Measurements from ENCODE around the gene RIPK1. TPM values are rescaled to one million over a fixed set of nuclear protein-coding genes. Genes with fewer than 3 reads are reported as not detected.

RIPK1 gene
- total and polyA plus RNA-seq, 9 of the 15 experiments (the other 6 are each of a cell fraction or from before 2014, with no cell fraction given): 3.8 to 24.9 (median 17.7) TPM

DNA sequence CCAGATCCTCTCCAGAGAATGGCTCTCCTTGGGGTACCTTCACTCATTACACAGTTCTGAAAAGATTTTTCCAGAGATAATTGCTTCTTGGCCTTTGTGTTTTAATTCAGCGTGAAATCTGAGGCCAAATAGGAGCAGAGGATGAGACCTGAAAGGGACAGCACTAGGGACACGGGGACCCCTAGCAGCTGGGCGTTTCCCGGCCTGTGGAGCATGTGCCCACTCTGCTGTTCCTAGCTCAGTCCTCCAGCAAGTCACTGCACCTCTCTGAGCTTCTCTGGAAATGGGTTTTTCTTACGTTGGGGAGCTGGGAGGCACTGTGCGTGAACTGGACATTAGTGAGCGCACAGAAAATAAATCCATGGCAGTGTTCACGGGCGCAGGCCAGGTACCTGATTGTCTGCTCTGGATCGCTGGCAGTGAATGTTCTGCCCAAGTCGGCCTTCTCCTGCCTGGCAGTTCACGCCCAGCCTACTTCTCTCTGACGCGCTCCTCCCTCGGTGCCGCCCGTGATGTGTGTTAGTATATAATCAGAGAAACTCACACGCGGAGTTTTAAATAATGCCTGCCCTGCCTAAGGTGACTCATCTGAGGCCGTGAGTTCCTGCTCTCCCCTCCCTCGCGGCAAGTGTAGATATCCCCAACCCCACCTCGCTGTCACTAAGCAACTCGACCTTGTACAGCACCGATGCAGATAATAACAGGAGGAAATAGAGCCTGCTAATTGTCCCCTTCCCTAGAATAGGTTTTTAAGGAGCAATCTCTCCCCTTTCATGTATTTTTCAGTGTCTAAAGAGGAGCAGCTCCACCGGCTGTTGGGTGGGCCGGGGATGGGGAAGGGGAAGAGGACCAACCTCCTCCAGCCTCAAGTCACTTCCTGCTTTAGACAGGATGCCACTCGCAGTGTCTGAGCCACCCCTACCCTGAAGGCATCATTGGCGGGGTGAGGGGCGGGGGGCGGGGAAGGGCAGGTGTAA lies 91.8 kb downstream of the RIPK1 start:
- Histone ChIP-seq H3K4me3 (peak overlapping the region; percentile 1; the same call in 1 of the 2 replicates), H3K79me2 (ENCODE audit: control insufficient read depth, insufficient read depth, low read length) (peaks cover 36% of the 10 kb centered on the region), H4K20me1 (replicated peaks; ENCODE audit: control insufficient read depth, insufficient read depth, low read length) (peaks cover 3% of the 10 kb centered on the region; the same call in 1 of the 2 replicates), H3K27me3 (ENCODE audit: control insufficient read depth in 2 of 2, insufficient read depth in 2 of 2, low read length in 2 of 2) (no peaks in the 10 kb centered on the region), H3K9me1 (ENCODE audit: control insufficient read depth, insufficient read depth, low read length) (no peaks in the 10 kb centered on the region), H3K9me3 (replicated peaks; ENCODE audit: control insufficient read depth, insufficient read depth, low read depth, low read length) (0 out of 2 replicates have a peak, but pooled peaks cover 2% of the 10 kb centered on the region), H3K4me2 (ENCODE audit: insufficient read depth, low read length) (peak overlapping the region; percentile 72), H3K27ac (ENCODE audit: extremely low read depth, low read depth, low read length) (peak overlapping the region; percentile 98), H2AFZ (ENCODE audit: low read depth, low read length) (peak overlapping the region; percentile 45), H3K4me1 (replicated peaks in 1 of 2; ENCODE audit: control insufficient read depth in 2 of 2, insufficient read depth in 2 of 2, low read length in 2 of 2) (peaks cover 44 to 56% of the 10 kb centered on the region in 2 experiments), H3K36me3 (ENCODE audit: control insufficient read depth, insufficient read depth, low read length) (peaks cover 10% of the 10 kb centered on the region; the same call in 2 of the 3 replicates), H3K9ac (ENCODE audit: insufficient read depth in 1 of 2, low read depth in 2 of 2, low read length in 2 of 2) (peak overlapping the region; percentile 56 to 88)
- intact Hi-C loops (cut with micrococcal nuclease): loop anchor here (2.0 to 5.0 kb wide), 3 partner anchors 33 to 173 kb away; no protein-coding TSS in a partner anchor
- POLR2A ChIA-PET: interaction anchor here (0.8 to 4.5 kb wide), 13 partner anchors 12 to 99 kb away, joined by 3 to 38 read pairs (median 5); partner anchors contain the start of gene PSMG4
- peak; percentile 97 for FAIRE-seq
- ATAC-seq: peak; percentile 68
- in situ Hi-C loops (cut with MboI): no loop called here
- CTCF ChIA-PET (ENCODE audit: low intra/inter-chr PET ratio): no interaction called here
- 5% methylated on average over 30 of the region's 31 CpGs for WGBS (ENCODE audit: insufficient coverage, low coverage, missing lambda C conversion rate)
- peak; percentile 56 to 96 (median 77) for DNase-seq (ENCODE audit: extremely low read depth in 1 of 4, low spot score in 3 of 4)
- no TSS peak for BruUV-seq (replicated peaks)
- TF ChIP-seq ZNF134 (CRISPR knock-in tag; conservative IDR thresholded peaks at IDR 0.05) (no peak), ZBTB12 (CRISPR knock-in tag; IDR thresholded peaks at IDR 0.05) (no peak), DPF2 (IDR thresholded peaks at IDR 0.05) (peak; percentile 94), GTF3C2 (IDR thresholded peaks at IDR 0.05; ENCODE audit: borderline replicate concordance, extremely low read depth, insufficient read length) (no peak), ZNF830 (CRISPR knock-in tag; IDR thresholded peaks at IDR 0.05) (no peak), NFXL1 (CRISPR knock-in tag; IDR thresholded peaks at IDR 0.05) (no peak), ZBTB26 (CRISPR knock-in tag; IDR thresholded peaks at IDR 0.05) (no peak), NFATC3 (IDR thresholded peaks at IDR 0.05) (no peak), PRDM10 (IDR thresholded peaks at IDR 0.05; ENCODE audit: partially characterized antibody) (peak; percentile 60), PTTG1 (tag; IDR thresholded peaks at IDR 0.05; ENCODE audit: low read depth) (no peak)
